GM12874 (cell line): ENCODE results near the gene IST1.

Experiments used
- TF ChIP-seq, protein P1 (sequence below): IDR thresholded peaks from 2 replicates; pipeline ENCODE4 v1.5.1; 2011; ENCODE audit warnings: low read depth, mild to moderate bottlenecking, control low read depth, low read length, moderate library complexity; ENCODE audit not compliant: insufficient read depth

The IST1 gene

GRCh38 chr16:71914802-71915201 lies 19.5 kb downstream of the IST1 start:
- TF ChIP-seq, protein P1, sequence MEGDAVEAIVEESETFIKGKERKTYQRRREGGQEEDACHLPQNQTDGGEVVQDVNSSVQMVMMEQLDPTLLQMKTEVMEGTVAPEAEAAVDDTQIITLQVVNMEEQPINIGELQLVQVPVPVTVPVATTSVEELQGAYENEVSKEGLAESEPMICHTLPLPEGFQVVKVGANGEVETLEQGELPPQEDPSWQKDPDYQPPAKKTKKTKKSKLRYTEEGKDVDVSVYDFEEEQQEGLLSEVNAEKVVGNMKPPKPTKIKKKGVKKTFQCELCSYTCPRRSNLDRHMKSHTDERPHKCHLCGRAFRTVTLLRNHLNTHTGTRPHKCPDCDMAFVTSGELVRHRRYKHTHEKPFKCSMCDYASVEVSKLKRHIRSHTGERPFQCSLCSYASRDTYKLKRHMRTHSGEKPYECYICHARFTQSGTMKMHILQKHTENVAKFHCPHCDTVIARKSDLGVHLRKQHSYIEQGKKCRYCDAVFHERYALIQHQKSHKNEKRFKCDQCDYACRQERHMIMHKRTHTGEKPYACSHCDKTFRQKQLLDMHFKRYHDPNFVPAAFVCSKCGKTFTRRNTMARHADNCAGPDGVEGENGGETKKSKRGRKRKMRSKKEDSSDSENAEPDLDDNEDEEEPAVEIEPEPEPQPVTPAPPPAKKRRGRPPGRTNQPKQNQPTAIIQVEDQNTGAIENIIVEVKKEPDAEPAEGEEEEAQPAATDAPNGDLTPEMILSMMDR, result no peak

GRCh38 chr16:71915350-71915749 lies 20.0 kb downstream of the IST1 start:
- TF ChIP-seq, protein P1, result no peak

DNA sequence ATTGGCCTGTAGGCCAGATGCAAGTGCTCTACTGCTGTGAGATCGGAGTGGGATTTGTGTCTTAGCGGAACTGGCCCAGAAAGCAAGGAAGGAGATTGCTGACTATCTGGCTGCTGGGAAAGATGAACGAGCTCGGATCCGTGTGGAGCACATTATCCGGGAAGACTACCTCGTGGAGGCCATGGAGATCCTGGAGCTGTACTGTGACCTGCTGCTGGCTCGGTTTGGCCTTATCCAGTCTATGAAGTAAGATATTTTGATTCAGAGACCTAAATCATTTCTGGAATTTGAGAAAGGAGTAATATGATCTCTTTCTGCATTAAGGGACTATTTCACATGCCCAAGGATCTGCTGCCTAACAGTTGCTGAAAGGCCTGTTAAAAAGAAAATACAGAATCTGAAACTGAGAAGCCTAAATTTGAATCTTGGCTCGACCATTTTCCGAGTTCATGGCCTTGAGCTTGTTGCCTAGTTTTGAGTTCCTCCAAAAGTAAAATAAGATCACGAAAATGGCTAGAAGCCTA lies 21.1 kb downstream of the IST1 start:
- TF ChIP-seq, protein P1, result no peak

DNA sequence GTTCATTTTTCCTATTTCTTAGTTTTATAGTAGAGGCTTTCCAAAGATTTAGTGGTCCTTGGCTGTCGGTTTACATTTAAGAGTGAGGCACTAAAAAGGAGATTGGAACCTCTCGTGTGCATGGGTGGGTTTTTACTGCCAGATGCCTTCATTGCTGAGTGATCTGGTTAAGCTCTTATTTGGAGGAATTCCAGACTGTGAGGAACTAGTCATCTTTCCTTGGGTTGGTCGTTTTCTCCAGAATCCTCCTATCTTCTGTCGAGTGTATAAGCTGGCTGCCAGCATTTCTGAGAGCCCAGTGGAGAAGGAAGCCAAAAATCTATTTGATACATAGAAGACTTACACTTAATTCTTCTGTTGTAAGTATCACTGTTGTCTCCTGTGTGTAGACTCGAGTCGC lies 22.6 kb downstream of the IST1 start:
- TF ChIP-seq, protein P1, result no peak

- TF ChIP-seq, protein P1, result no peak
These were observed 23.7 kb downstream of the IST1 start for GRCh38 chr16:71919035-71919434.

GRCh38 chr16:71920658-71921057 lies 25.3 kb downstream of the IST1 start:
- TF ChIP-seq, protein P1, result no peak

GRCh38 chr16:71923941-71924690 lies 28.8 kb downstream of the IST1 start:
- TF ChIP-seq, protein P1, result no peak
